Measurements from ENCODE around the gene JPT2. TPM values are rescaled to one million over a fixed set of nuclear protein-coding genes. Genes with fewer than 3 reads are reported as not detected.
A peak's percentile ranks its signal among the peaks of the same experiment; 100 is the strongest.

JPT2 gene
- total and polyA plus RNA-seq, 11 donors: 11.0 to 76.1 (median 34.1) TPM

- peaks cover 0 to 16% (median 9%) of the 10 kb centered on the region in 12 donors for H3K4me1 ChIP-seq
- 86 to 89% (median 88%) methylated on average over 19 of the region's 19 CpGs for WGBS, 4 donors
- H3K9me3 ChIP-seq: no peaks in the 10 kb centered on the region
- H3K27me3 ChIP-seq: no peaks in the 10 kb centered on the region
- H3K27ac ChIP-seq: no peak overlapping the region
- peaks cover 0 to 62% (median 57%) of the 10 kb centered on the region in 9 donors for H3K36me3 ChIP-seq
- H3K4me3 ChIP-seq: no peak overlapping the region
- no peak for ATAC-seq
- intact Hi-C loops (cut with DNase I): loop anchor here in 1 of 10 donors (10.0 kb wide), 1 partner anchor 180 kb away; the partner anchor contains the start of gene TELO2
- no peak for TF ChIP-seq POLR2A (IDR thresholded peaks at IDR 0.05)
- TF ChIP-seq, protein P1, sequence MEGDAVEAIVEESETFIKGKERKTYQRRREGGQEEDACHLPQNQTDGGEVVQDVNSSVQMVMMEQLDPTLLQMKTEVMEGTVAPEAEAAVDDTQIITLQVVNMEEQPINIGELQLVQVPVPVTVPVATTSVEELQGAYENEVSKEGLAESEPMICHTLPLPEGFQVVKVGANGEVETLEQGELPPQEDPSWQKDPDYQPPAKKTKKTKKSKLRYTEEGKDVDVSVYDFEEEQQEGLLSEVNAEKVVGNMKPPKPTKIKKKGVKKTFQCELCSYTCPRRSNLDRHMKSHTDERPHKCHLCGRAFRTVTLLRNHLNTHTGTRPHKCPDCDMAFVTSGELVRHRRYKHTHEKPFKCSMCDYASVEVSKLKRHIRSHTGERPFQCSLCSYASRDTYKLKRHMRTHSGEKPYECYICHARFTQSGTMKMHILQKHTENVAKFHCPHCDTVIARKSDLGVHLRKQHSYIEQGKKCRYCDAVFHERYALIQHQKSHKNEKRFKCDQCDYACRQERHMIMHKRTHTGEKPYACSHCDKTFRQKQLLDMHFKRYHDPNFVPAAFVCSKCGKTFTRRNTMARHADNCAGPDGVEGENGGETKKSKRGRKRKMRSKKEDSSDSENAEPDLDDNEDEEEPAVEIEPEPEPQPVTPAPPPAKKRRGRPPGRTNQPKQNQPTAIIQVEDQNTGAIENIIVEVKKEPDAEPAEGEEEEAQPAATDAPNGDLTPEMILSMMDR (IDR thresholded peaks at IDR 0.05): no peak
- DNase-seq: no peak
These were observed 3.1 kb upstream of the JPT2 start for GRCh38 chr16:1674751-1675664.

DNA sequence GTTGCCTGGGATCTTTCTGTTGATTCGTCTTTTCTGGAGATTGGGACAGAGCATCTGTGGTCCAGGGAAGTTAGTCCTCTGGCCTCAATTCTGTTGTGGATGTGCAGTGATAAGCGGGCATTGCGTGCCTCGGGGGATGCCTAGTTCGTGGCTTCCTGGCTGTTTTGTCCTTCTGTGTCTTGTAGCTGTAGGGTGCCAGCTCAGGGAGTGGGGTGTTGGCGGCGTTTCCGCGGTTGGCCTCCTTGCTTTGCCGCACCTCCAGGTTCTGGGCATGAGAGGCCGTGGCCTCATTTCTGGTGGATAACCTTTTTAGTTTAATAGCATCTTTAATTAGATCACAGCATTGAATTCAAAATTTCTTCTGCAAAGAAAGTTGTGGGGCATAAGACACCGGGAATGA, 1.4 kb upstream of the JPT2 start:
- no peak for ATAC-seq
- peaks cover 0 to 16% (median 9%) of the 10 kb centered on the region in 12 donors for H3K4me1 ChIP-seq
- intact Hi-C loops (cut with DNase I): loop anchor here in 1 of 10 donors (10.0 kb wide), 1 partner anchor 182 kb away; the partner anchor contains the start of gene TELO2
- H3K27ac ChIP-seq: no peak overlapping the region
- DNase-seq: no peak
- H3K36me3 ChIP-seq: peaks cover 0 to 48% (median 41%) of the 10 kb centered on the region in 9 donors
- TF ChIP-seq POLR2A (IDR thresholded peaks at IDR 0.05): no peak
- TF ChIP-seq, protein P1 (IDR thresholded peaks at IDR 0.05): no peak
- H3K27me3 ChIP-seq: no peaks in the 10 kb centered on the region
- WGBS, 4 donors: 90 to 97% (median 94%) methylated on average over 12 of the region's 12 CpGs
- no peak overlapping the region for H3K4me3 ChIP-seq
- H3K9me3 ChIP-seq: no peaks in the 10 kb centered on the region

GRCh38 chr16:1677339-1677738, 740 bp upstream of the JPT2 start:
- peak overlapping the region in 9 of 12 donors; percentile 61 to 98 (median 77) for H3K4me3 ChIP-seq

More at GRCh38 chr16:1677339-1677738, 740 bp upstream of the JPT2 start:
- no peaks in the 10 kb centered on the region for H3K27me3 ChIP-seq
- ATAC-seq (no peak), DNase-seq (no peak)
- peak overlapping the region in 2 of 12 donors; percentile 17 to 42 for H3K27ac ChIP-seq
- peaks cover 0 to 16% (median 9%) of the 10 kb centered on the region in 12 donors for H3K4me1 ChIP-seq
- intact Hi-C loops (cut with DNase I): loop anchor here in 1 of 10 donors (10.0 kb wide), 1 partner anchor 183 kb away; the partner anchor contains the start of gene TELO2
- WGBS, 4 donors: 89 to 93% (median 91%) methylated on average over 18 of the region's 18 CpGs
- TF ChIP-seq POLR2A (IDR thresholded peaks at IDR 0.05): no peak
- TF ChIP-seq, protein P1 (IDR thresholded peaks at IDR 0.05): no peak
- H3K9me3 ChIP-seq: no peaks in the 10 kb centered on the region
- peaks cover 0 to 41% (median 34%) of the 10 kb centered on the region in 9 donors for H3K36me3 ChIP-seq

Measured in heart left ventricle (tissue), 16 donors.